ENCODE results near the gene AGAP3.

AGAP3 gene

GRCh38 chr7:151056283-151056665 is 30.0 kb upstream of the AGAP3 start:
- no peak for TF ChIP-seq CTCF (IDR thresholded peaks at IDR 0.05)

- TF ChIP-seq CTCF (IDR thresholded peaks at IDR 0.05) = no peak
These were observed 29.4 kb upstream of the AGAP3 start for GRCh38 chr7:151056666-151057505.

GRCh38 chr7:151057506-151057988 is 28.7 kb upstream of the AGAP3 start, which contains the start of gene CDK5:
CDK5 (minus strand) TSS chr7:151057897; CDS start chr7:151057848, 49 bp downstream.
- TF ChIP-seq CTCF (IDR thresholded peaks at IDR 0.05) = no peak

GRCh38 chr7:151057989-151058780 is 28.1 kb upstream of the AGAP3 start:
- TF ChIP-seq CTCF (IDR thresholded peaks at IDR 0.05) = no peak

- no peak for TF ChIP-seq CTCF (IDR thresholded peaks at IDR 0.05)
These were observed 27.4 kb upstream of the AGAP3 start for GRCh38 chr7:151058781-151059366.

- TF ChIP-seq CTCF (IDR thresholded peaks at IDR 0.05) = peak; percentile 26
These were observed 26.7 kb upstream of the AGAP3 start, which contains the start of gene SLC4A2 for GRCh38 chr7:151059367-151060112. SLC4A2 (plus strand) TSS chr7:151059589; CDS start chr7:151061988, 2,399 bp downstream.

- no peak; the same call in 1 of the 2 replicates for TF ChIP-seq CTCF (IDR thresholded peaks at IDR 0.05)
These were observed 26.2 kb upstream of the AGAP3 start for GRCh38 chr7:151060113-151060415.
